HCT116 (cell line): ENCODE results near the gene CENPE.

ENCODE experiments used
- EZH2 ChIP-seq: fragments of 200-600 bp; sonication (generic); IDR thresholded peaks from 2 replicates; pipeline ENCODE4 v1.6.1; 2017; ENCODE audit warnings: antibody characterized with exemption, mixed run types
- JUND ChIP-seq: IDR thresholded peaks from 2 replicates; pipeline ENCODE4 v1.6.1; 2012
- POLR2A ChIP-seq: IDR thresholded peaks from 2 replicates; pipeline ENCODE4 v1.7.0; 2011; ENCODE audit warnings: borderline replicate concordance; ENCODE audit not compliant: insufficient read depth, insufficient read length; ENCODE audit errors: extremely low read depth
- POLR2AphosphoS5 ChIP-seq: IDR thresholded peaks from 2 replicates; pipeline ENCODE4 v1.6.1; 2011; ENCODE audit warnings: mild to moderate bottlenecking, low read depth, low read length, moderate library complexity
- SRF ChIP-seq: IDR thresholded peaks from 2 replicates; pipeline ENCODE4 v1.6.1; 2012; ENCODE audit warnings: low read depth
- TCF7L2 ChIP-seq: IDR thresholded peaks from 2 replicates; pipeline ENCODE4 v1.7.0; 2011; ENCODE audit warnings: borderline replicate concordance, inconsistent platforms; ENCODE audit not compliant: insufficient read depth, insufficient read length; ENCODE audit errors: extremely low read depth
- TF ChIP-seq, protein P1 (sequence below), 3 experiments: fragments of 200-600 bp in 1 of 3; sonication (generic) in 1 of 3; IDR thresholded peaks in 2 of 3; conservative IDR thresholded peaks in 1 of 3; 2 replicates each; pipeline ENCODE4 v1.5.1; 2012 to 2017; ENCODE audit warnings: low read depth in 2 of 3, low read length in 2 of 3, antibody characterized with exemption in 1 of 3, borderline replicate concordance in 1 of 3, control low read depth in 1 of 3, mild to moderate bottlenecking in 1 of 3, mixed read lengths in 1 of 3, mixed run types in 1 of 3, moderate library complexity in 1 of 3; ENCODE audit not compliant: insufficient read depth in 1 of 3

DNA sequence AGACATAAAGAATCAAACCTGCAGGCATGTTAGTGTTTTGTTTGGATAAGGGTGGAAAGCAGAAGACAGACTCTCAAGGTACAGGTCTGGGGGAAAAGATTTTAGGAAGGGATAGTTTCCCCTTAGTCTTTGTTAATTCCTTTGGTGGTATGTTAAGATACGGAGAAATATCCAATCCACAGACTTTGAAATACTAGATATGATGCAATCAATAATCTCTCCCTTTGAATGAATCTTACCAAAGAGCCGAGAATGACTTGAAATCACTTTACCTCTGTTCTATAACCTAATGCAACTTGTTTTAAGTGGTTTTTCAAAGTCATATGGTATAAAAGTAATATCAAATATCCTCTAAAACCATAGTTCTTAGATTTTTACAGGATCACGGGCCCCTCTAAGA, 93.3 kb downstream of the CENPE start:
- TF ChIP-seq, protein P1, sequence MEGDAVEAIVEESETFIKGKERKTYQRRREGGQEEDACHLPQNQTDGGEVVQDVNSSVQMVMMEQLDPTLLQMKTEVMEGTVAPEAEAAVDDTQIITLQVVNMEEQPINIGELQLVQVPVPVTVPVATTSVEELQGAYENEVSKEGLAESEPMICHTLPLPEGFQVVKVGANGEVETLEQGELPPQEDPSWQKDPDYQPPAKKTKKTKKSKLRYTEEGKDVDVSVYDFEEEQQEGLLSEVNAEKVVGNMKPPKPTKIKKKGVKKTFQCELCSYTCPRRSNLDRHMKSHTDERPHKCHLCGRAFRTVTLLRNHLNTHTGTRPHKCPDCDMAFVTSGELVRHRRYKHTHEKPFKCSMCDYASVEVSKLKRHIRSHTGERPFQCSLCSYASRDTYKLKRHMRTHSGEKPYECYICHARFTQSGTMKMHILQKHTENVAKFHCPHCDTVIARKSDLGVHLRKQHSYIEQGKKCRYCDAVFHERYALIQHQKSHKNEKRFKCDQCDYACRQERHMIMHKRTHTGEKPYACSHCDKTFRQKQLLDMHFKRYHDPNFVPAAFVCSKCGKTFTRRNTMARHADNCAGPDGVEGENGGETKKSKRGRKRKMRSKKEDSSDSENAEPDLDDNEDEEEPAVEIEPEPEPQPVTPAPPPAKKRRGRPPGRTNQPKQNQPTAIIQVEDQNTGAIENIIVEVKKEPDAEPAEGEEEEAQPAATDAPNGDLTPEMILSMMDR (IDR thresholded peaks at IDR 0.05 in 2 of 3, conservative IDR thresholded peaks at IDR 0.05 in 1 of 3; ENCODE audit: borderline replicate concordance in 1 of 3, insufficient read depth in 1 of 3, low read depth in 2 of 3, low read length in 2 of 3), result no peak
- no peak for TF ChIP-seq JUND
- TF ChIP-seq SRF, result no peak
- TF ChIP-seq EZH2, result no peak
- no peak for TF ChIP-seq POLR2AphosphoS5
- TF ChIP-seq POLR2A, result no peak
- TF ChIP-seq TCF7L2, result no peak
